GM18519 (cell line): ENCODE measurements around the gene YAP1.
"Not testable (repeated sequence)": the region's sequence is repeated elsewhere in the genome, so short reads cannot be mapped to it uniquely, and the experiment has no call there.

Experiments used
- ATAC-seq: cut with Tn5 transposase; IDR thresholded peaks from one replicate; pipeline ENCODE4 v1.9.1; 2021; ENCODE audit warnings: mild to moderate bottlenecking, moderate library complexity; ENCODE audit not compliant: unreplicated experiment, low FRiP score

The YAP1 gene

GRCh38 chr11:102237096-102237735 is 127.0 kb downstream of the YAP1 start:
- ATAC-seq = no peak

GRCh38 chr11:102238391-102238821 is 128.2 kb downstream of the YAP1 start:
- ATAC-seq = no peak

GRCh38 chr11:102239448-102239847 is 129.2 kb downstream of the YAP1 start:
- ATAC-seq = no peak

- no peak for ATAC-seq
These were observed 129.7 kb downstream of the YAP1 start for GRCh38 chr11:102239911-102240310.

- ATAC-seq = peak; percentile 51
These were observed 130.3 kb downstream of the YAP1 start for GRCh38 chr11:102240502-102240901.

- ATAC-seq = peak; percentile 33
These were observed 130.8 kb downstream of the YAP1 start for GRCh38 chr11:102241026-102241425.

- ATAC-seq = no peak
These were observed 133.2 kb downstream of the YAP1 start for GRCh38 chr11:102243399-102243884.

- ATAC-seq = no peak
These were observed 134.6 kb downstream of the YAP1 start for GRCh38 chr11:102244681-102245409.

GRCh38 chr11:102251423-102251822 is 141.2 kb downstream of the YAP1 start:
- no peak for ATAC-seq

- ATAC-seq = no peak
These were observed 142.2 kb downstream of the YAP1 start for GRCh38 chr11:102252339-102252891.

- ATAC-seq = no peak
These were observed 142.9 kb downstream of the YAP1 start for GRCh38 chr11:102253020-102253715.

- ATAC-seq = no peak
These were observed 143.8 kb downstream of the YAP1 start for GRCh38 chr11:102254047-102254446.

GRCh38 chr11:102256251-102256650 is 146.0 kb downstream of the YAP1 start:
- ATAC-seq = no peak

- ATAC-seq = no peak
These were observed 150.0 kb downstream of the YAP1 start for GRCh38 chr11:102260241-102260640.

GRCh38 chr11:102263379-102264003 is 153.2 kb downstream of the YAP1 start:
- ATAC-seq = no peak

- not testable (repeated sequence) for ATAC-seq
These were observed 154.5 kb downstream of the YAP1 start for GRCh38 chr11:102264704-102265103.

- ATAC-seq = no peak
These were observed 155.9 kb downstream of the YAP1 start for GRCh38 chr11:102266099-102266498.

GRCh38 chr11:102267609-102268008 is 157.4 kb downstream of the YAP1 start:
- ATAC-seq = no peak

GRCh38 chr11:102268083-102268984 is 158.1 kb downstream of the YAP1 start:
- peak; percentile 83 for ATAC-seq
